Kidney glomerular epithelial cell (primary cell): Measurements from ENCODE around the gene TUFT1.
A peak's percentile ranks its signal among the peaks of the same experiment; 100 is the strongest.

Experiments used
- DNase-seq: peaks from one replicate; lab custom pipeline; 2025; lab: John Stamatoyannopoulos, UW

The TUFT1 gene

DNA sequence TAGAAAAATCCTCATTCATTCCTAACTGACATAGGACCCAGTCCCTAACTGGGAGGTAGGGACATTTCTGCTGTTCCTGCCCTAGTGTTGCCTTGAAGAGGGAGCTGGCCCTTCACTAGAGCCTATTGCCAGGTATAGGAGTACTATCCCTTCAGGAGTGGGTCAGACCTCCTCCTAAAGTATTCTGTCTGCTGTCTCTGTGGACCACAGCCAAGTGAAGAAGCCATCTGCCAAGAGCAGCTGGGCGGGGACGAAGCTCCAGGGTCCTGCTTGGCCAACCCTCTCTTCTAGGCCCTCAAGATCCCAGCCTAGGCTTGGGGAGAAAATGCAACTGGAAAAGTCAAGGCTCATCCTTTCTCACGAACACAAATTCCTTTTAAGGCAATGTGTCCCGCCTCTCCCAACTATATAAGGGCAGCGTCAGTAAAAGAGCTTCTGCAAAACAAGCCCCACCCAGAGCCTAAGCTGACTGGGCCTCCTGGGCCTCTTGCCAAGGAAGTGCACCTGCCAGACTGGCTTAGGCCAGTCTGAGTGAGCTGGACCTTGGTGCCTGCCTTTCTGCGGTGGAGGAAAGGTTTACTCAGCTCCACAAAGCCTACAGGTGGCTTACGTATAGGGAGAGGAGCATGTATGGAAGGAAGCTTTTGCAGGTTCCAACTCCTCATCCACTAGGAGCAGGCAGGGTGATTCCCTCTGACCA lies 638 bp upstream of the TUFT1 start:
- peak; percentile 93 for DNase-seq

DNA sequence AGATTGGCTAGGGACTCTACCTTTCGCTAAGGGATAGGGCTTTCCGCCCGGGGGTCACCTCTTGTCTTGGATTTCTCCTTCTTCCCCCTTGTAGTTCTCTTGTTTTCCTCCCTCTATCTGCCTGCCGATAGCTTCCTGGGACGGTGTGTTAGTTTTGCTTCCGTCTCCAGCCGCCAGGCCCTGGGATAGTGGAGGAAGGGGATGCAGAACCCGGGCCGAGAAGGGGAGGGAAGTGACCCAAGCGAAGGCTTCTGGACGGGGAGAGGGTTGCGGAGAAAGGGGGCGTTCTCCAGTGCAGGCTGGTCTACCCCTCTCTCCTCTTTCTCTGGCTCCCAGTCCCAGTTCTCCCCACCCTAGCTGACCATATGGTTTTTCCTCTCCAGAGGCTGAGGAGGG lies 871 bp downstream of the TUFT1 start:
- no peak for DNase-seq

DNA sequence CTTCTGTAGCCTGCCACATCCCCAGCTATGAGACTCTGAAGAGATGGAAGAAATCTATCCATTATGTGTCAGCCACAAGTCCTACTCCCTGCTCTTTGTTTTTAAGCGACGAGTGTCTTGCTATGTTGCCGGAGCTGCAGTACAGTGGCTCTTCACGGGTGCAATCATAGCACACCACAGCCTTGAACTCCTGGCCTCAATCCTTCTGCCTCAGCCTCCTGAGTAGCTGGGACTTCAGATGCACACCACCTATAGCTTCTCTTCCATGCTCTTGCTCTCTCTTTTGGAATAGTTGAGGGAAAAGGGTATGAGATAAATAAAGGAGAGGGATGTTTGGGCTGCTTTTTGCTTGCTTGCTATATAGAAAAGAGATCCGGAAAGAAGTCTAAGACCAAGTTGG lies 1.6 kb downstream of the TUFT1 start:
- no peak for DNase-seq

DNA sequence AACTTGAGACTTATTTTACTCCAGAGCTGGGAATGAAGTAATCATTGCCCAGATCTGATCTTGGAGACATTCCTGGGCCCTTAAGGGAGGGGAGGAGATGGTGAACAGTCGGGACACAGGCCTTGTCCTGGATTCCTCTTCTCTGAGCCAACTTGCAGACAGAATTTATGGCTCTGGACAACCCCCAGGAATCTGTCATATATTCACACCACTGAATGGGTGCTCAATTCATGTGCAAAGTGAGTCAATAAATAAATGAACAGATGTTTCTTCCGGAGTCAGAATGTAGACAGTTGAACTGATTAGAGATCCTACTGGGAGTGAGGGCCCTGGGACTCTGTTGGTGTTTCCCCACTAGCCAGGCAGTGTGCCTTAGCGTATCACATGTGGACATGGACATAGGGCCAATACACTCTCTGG lies 2.6 kb downstream of the TUFT1 start:
- peak; percentile 85 for DNase-seq

DNA sequence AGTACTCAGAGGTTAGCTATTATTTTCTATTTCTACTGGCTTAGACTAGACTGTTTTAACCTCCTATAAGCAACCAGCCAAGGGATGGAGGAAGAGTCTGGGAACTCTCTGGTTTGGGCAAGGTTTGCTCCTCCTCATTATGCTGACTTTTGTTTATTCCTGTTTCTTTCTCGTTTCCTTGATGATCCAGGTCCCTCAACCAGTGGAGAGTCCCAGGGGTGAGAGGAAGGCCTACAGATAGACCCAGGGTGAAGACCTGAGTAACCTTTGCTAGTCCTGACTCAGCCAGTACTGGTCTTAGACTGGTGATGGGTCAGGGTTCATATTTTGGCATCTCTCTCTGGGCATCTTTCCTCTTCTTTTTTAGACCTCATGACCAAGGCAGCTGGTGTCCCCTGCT lies 5.4 kb downstream of the TUFT1 start:
- DNase-seq = no peak

DNA sequence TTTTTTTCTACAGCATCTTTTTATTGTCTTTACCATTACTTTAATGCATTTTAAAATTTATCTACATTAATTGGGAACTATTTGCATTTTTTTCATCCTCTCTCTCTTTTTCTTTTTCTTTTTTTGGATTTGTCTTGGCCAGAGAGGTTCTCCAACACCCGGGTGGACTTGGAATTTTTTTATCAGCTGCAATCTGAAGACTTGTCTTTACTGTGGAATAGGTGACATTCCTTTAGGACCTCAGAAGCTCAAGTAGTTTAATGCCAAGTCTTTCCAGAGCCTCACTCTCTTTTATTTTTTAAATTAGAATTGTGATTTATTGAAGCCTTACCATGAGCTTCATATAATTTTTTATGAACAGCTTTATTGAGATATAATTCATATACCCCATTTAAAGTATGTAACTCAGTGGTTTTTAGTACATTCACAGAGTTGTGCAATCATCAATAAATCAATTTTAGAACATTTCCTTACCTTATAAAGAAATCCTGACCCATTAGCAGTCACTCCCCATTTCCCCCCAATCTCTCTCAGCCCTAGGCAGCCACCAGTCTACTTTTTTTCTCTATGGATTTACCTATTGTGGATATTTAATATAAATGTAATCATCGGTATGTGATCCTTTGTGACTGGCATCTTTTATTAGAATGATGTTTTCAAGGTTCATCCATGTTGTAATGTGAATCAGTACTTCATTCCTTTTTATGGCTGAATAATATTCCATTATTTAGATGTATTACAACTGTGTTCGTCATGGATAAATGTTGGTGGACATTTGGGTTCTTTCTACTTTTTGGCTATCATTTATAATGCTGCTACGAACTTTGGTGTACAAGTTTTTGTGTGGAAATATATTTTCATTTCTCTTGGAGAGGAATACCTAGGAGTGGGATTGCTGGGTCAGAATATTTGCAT lies 6.2 kb downstream of the TUFT1 start:
- no peak for DNase-seq

DNA sequence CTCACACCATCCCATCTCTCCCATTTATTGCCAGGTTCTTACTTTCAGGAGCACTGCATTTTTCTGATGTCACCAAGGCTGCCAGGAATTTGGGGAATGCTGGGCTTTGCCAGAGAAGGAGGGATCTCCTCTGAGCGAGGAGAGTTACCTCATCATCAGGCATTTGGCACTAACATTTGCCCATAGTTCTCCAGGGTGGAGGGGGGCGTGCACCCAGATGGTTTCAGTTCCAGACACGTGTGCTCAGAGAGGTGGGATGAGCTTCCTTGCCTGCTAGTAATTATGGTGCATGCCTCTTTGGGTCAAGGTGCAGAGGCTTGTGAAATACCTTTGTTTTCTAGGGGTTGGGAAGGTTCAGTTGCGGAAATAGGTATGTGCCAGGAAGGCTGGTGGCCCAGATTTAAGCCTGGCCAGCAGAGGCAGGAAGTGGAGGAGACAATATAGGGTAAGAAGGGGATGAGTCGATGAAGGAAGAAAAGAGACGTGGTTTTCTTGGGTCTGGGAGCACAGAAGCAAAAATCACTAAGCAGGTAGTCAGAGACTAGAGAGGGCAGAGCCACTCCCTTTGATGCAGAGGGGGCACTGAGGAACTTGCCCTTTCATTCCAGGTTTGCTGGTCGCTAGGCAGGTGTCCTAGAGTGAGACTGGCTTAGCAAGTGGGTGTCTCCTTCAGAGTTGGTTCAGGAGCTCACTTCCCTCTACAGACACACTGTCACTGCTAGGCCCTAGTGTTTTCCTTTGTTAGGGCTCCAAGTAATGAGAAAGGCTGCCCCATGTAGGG lies 7.2 kb downstream of the TUFT1 start:
- peak; percentile 89 for DNase-seq

DNA sequence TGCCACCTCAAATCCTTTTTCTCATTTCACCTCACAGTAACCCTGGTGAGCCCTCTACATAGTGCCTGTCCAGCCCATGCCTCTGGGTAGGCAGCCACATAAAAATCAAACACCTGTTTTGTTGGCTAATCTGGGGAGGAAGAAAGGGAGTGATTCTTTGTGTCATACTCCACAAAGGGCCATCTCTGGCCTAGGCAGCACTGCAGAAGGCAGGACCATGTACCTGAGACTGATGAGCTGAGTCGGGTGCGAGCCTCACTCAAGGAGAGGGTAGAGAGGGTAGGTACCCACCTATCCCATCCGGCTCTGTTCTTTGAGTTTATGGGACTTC lies 7.8 kb downstream of the TUFT1 start:
- DNase-seq = no peak

DNA sequence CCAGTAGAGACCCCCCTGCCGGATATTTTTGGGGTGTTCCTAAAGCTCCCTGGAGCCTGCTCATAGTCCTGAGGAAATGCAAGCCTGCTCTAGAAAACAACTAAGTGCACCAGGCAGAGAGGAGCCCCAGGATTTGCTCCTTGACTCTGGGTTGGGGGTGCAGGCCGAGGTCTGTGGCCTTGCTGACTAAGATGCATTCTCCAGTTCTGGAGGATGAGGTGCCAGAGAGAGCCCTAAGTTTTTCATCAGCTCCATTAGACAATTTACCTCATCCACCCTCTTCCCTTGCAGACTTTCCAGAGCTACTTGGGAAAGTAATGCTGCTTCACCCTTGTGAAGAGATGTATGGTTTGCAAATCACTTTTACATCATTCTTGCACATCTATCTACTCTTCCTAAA lies 9.1 kb downstream of the TUFT1 start:
- DNase-seq = no peak

DNA sequence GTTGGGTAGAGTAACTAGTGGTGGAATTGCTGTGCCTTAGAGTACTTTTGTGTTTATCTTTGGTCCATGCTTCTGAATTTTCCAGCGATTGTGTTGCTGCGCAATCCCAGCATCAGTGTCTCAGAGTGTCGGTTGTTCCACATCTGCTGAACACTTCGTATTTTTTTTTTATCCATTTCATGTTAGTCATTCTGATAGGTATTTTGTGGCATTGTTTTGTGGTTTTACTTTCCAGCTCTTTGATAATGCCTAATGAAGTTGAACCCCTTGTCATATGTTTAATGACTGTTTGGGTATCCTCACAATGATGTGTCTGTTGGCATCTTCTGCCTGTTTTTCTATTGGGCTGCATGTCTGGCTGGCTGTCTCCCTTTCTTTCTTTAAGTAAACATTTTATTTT lies 13.6 kb downstream of the TUFT1 start:
- DNase-seq = peak; percentile 69

DNA sequence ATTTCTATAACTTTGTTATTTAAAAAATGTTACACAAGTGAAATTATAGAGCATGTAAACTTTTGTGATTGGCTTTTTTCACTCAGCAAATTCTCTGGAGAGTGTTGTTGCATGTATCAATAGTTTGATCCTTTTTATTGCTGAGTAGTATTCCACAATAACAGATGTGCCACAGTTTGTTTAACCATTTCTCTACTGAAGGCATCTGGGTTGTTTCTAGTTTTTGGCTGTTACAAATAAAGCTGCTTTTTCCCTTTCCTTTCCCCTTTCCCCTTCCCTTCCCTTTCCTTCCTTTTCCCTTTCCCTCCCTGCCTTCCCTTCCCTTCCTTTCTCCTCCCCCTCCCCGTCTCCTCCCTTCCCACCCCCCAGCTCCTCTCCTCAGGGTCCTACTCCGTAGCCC lies 15.9 kb downstream of the TUFT1 start:
- no peak for DNase-seq

DNA sequence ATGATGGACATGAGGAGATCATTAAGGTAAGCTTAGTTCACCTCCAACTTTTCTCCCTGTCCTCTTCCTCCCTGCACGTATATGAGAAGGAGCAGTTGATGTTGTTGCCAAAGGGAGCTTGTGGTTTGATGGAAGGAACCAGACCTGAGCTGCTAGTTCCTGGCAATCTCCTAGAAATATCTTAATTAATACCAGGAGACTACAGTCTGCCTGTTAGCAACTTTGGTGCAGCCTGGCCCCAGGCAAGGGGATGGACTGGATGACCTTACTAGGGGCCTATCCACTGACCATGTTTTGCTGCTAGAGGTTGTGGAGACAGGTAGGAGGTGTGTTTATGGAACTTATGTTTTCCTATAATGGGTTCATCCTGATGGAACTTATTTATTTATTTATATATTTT lies 22.6 kb downstream of the TUFT1 start:
- DNase-seq = no peak

DNA sequence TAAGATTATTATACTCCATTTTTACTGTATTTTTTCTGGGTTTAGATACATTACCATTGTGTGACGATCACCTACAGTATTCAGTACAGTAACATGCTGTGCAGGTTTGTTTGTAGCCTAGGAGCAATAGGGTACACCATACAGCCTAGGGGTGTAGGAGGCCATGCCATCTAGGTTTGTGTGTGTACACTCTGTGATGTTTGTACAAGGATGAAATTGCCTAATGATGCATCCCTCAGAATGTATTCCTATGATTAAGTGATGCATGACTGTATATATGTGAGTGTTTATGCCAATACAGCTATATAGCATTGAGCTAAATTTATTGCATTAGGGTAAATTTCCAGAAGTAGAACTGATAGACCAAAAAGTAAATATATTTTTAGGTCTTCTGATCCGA lies 23.3 kb downstream of the TUFT1 start:
- DNase-seq = no peak

DNA sequence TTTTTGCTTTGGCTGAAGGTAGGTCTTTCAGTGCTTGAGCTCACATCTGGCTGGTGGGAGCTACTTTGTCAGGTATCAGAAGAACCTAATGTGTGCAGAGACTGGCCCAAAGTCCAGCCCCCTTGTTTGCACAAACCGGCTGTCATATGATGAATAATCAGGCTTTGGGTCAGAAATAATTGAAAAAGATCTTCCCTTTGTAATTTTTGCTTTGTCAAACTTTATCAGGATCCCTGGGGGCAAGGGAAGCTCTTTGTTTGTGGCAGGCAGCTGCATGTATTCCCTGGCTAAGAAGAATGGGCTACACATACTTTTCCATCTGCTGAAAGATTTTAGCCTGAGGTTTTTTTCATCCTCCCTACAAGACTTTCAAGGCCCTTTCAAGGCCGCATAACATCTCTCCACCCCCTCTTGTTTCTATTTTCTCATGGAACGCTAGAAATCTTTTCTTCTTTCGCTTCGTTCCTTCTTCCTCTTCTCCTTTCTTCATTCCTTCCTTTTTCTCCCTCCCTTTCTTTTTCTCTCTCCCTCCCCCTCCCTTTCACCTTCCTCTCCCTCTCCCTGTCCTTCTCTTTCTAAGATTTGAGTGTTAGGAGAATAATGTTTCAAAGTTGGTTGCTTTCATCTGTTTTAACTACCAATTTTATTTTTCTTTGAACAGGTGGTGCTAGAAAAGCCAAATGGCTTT lies 25.5 kb downstream of the TUFT1 start:
- DNase-seq = no peak

DNA sequence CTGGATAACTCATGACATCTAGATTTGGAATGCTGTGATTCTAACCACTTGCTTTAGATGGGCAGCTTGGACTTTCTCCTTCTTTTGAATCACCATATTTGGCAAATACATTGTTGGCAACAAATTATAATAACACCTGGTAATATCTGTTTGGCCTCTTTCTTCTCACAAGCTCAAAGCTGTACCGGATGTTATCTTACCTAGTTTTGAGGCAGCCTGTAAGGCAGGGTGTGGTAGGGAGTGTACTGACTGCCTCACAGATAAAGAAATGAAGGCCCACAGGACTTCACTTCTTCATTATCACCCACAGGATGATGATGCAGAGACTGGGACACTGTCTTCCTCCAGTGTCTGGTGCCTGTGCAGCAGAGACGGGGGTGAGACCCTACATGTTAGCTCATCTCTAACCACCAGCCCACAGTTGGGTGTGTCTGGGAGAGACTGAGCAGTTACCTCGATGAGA lies 28.5 kb downstream of the TUFT1 start:
- no peak for DNase-seq

DNA sequence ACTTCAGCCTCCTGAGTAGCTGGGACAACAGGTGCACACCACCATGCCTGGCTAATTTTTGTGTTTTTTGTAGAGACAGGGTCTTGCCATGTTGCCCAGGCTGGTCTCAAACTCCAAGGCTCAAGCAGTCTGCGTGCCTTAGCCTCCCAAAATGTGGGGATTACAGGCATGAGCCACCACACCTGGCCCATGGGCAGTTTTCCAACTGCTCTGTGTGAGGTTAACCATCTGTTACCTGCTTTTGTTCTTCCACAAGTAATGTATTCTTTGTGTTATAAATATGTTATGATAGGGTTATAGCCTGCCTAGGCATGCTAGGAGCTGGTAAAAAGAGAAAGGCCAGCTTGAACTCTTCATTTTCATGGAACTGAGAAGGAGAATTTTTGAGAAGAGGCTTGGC lies 30.7 kb downstream of the TUFT1 start:
- DNase-seq = no peak

DNA sequence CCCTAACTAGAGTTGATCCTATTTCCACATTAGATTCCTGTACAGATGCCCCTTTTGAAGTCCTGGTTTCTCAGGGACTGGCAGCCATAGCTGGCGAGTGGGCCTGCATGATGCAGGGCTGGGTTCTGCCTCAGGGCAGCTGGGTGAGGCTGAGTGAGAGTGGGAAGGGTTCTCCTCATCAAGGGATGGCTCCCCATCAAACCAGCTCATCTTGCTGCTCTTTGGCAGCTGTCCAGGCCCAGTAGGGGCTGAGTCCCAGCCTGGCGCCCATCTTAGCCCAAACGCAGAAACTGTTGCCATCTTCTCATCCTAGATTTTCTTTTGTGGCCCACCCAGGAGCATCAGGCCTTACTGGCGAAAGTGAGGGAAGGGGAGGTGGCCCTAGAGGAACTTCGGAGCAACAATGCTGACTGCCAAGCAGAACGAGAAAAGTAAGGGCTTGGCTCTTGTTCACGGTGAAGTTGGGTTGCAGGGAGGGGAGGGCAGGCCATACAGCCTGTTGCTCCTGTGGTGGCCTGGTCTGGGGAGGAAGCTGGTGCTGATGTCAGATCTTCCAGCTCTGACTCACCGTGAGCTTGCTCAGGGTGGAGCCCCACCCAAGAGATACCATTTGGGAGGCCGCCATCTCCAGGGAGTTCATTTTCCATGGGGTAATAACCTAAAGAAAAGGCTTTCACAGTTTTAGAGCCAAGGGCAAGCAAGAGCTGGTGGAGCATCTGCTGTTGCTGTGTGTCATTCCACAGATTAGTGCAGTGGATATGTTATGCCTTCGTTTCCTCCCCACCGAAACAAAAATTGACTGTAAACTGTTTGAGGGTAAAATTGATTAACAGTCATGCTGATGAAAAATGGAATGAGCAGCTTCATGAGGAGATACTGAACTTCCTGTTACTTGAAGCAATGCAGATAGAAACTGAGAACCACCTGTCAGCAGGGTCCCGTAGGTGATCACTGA lies 34.7 kb downstream of the TUFT1 start:
- no peak for DNase-seq

DNA sequence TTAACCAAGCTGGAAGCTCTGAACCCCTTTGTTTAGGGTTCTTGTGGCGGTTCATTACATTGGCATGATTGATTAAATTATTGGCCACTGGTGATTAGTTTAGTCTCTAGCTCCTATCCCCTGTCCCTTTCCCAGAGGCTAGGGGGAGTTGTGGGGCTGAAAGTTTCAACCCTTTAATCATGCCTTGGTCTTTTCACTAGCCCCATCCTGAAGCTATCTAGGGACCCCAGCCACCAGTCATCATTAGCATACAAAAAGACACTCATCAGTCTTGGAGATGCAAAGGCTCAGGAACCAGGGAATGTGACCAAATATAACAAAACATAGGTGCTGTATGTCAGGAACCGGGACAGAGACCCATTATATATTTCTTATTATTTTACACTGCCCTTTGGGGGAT lies 37.1 kb downstream of the TUFT1 start:
- no peak for DNase-seq

DNA sequence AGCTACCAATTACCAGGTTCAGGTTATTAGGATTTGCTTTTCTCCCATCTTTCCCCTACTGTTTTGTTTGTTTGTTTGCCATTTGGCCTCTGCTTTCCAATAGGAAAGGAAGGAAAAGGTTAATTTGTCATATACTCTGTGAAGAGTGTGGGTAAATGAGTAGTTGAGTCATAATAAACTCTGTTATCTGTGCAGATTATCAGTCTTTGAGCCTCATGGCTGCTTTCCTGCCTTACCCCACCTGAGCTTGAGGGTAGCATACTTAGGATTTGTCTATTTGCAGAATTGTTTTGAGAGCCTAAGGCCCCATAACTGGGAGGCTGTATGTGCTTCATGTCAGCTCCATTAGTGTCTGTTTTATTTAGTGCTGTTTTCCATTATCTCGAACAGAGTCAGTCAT lies 38.8 kb downstream of the TUFT1 start:
- no peak for DNase-seq

DNA sequence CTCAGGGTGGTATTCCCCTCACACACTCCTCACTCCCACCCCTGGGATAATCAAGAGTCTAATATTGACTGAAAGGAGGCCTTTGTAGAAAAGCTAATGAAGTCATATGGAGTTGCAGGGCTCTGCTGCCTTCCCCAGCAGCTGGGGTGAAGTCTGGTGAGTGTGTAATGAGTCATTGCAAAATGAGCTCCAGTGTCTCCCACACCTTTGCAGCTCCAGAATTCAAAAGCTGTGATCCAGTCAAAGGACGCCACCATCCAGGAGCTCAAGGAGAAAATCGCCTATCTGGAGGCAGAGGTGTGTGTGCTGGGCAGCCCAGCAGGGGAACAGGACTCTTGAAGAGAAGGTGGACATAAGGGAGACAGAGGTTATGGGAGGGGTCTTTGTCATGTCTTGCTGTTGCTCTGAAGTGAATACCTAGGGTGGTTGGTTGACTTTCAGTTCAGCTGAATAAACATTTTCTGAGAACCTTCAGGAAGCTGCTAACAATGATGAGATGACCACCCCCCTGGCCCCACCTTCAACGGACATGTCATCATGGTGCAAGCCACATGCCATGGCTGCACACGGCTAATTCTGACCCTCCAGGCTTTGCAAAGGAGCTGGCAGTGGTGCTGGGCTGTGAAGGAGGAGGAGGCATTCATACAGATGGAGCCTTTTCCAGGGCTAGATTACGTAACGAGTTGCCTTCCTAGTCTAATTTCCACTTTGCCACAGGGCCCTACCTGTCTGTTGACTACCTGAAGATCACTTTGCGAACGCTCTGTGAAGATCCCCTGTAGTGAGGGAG lies 39.5 kb downstream of the TUFT1 start:
- DNase-seq = peak; percentile 39
